ENCODE data around the gene CLEC14A.

The CLEC14A gene

DNA sequence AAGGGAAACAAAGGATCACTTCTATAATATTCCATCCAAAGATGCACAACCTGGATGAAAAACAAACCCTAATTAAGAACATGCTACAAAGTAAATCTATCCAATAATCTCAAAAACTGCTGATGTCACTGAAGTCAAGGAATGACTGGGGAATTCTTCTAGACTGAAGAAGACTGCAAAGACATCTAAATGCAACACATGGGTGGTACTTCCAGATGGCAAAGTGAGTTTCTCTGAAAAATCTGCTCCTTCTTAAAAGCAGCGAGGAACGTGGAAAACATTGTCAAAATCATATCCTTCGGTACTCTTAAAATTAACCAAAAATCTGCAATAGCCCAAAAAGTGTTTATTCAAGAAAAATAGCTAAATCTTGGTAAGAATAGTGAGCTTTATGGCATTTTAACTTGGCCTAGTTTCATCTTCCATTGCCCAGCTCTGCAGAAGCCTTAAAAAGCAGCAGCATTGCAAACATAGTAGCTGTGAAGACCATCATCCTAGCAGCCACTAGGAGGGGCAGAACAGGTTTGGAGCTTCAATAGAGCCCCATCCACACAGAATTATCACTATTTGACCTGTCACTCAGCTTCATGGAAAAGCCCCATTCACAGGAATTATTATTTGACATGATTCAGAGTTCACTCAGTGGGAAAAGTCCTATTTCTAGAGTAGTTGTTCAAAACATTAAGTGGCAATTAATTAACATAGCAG is 7.4 kb downstream of the CLEC14A start:
- no peak for DNase-seq

DNA sequence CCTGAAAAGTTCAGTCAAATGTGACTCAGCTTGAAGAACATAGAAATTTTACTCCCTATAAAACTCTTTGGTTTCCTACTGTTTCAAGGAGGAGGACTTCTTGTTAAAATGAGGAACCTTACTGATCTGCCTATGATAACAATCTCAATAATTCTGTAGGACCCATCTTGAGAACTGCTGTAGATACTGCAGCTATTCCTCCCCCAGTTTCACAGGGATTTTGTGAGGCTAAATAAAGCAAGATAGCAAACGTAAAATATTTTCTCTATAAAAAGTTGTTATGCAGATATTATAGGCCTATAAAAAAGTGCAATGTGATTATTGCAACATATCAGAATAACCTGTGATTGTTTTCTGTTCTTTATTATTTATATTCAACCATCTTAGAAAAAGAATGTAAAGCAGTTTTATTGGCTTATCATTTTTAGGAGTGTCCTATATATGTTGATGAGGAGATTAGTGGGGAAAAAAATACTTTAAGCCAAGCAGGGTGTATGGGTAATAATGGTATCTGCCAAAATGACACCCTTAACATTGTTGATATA is 12.1 kb downstream of the CLEC14A start:
- no peak for DNase-seq

DNA sequence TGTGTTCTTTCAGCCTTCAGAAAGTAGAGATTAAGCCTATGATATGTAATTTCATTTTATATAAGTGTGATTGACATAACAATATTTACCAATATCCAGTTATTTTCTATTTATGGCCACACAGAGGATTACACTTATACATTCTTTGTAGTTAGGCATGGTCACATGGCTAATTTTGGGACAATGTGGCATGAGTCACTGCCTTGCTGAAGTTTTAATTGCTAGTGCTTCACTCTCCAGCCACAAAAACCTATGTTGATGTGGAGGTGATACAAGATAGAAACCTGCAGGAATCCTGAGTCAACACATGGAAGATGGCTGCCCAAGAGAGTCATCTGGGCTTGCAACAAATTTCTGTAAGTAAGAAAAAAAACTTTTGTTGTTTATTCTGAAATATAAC is 17.0 kb downstream of the CLEC14A start:
- no peak for DNase-seq

DNA sequence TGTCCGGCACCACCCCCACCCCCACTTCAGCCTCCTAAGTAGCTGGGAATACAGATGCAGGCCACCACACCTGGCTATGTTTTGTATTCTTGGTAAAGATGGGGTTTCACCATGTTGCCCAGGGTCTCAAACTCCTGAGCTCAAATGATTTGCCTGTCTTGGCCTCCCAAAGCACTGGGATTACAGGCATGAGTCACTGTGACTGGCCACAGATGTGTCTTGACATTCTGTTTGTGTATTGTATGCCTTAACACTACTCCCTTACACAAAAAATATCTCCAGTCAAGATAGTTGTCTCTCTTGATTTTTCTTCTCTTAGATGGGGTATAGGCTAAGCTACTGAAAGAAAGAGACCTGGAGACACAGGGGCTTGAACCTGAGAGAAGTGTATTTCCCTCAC is 17.6 kb downstream of the CLEC14A start:
- DNase-seq, result no peak

DNA sequence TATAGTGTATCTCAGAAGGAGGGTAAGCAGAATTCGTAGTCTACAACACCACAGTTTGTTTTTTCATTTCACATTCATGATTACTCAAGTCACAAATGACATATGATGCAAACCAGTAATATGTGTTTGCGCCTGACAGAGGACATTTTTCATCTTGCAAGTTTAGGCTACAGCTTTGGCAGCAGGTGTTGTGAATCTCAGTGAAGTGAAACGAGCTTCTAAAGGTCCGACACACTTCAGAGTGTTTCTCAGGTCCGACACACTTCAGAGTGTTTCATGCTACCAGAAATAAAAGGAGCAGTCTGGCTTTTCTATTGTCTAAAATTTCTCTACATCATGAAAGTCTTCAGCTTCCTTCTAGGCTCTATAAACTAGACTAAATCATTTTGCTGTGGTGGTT is 22.7 kb downstream of the CLEC14A start:
- DNase-seq, result peak; percentile 67

DNA sequence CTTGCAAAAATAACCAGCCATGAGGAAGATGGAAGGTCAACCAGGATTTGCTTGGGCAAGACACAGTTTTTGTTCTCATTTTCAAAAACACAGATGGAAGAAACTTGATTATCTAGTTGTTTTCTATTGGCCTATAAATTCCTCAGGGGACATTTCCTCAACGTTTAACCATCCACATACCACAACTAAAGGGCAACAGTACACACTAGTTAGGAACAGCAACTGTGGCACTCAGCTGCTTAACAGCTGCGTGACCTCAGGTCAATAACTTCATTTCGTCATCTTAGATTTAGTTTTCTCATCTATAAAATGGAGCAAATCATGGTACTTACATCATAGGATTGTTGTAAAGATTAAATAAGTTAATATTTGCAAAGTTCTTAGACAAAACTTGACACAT is 29.5 kb downstream of the CLEC14A start:
- no peak for DNase-seq

DNA sequence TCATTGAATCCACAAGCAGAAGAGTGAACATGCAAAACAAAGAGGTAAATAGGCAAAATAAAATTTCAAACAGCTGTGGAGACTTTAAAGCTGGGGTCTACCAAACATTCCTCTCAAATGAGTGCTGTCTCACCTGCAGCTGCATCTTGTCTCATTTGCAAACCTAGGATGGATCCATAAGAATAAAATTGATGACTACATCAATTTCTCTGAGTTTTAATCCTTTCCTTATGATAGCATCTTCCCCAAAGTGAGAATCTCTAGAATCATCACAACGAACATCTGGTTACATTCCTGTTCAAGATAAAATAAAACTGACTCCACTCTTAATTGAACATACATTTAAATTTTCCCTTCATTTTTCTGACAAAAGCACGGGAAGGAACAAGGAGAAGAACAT is 29.9 kb downstream of the CLEC14A start:
- no peak for DNase-seq

DNA sequence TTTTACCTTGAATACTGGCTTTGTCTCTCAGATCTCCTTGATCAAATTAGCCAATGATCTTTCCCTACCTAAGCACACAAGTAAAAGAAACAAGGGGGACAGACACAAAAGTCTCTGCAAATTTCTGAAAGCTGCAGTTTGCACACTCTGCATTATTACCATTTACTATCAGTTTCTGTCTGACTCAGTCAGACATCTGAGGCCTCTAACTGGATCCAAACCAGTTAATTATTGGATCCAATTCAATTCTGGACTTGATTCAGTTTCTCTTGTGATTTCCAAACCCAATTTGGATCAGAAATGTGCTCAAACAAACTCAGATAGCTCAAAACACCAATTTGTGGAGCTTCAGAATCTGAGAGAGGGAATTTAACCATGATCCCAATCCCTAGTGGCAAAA is 31.6 kb downstream of the CLEC14A start:
- DNase-seq, result no peak

DNA sequence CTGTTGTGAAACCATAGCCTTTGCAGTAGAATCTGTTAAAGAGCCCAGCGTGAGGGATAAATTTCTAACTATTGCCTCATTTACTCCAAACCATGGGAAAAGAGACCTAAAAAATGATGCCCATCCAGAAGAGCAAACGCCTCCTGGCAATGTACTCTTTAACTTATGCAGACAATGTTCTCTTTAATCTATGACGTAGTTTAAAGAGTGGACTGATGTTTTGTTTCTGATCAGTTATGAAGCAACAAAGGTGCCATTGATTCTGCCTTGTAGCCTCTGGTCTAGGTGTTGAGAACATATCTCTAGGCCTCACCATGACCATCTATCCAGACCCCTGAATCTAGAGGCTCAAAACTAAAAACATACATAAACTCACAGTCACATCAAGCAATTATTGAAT is 34.8 kb downstream of the CLEC14A start:
- no peak for DNase-seq

DNA sequence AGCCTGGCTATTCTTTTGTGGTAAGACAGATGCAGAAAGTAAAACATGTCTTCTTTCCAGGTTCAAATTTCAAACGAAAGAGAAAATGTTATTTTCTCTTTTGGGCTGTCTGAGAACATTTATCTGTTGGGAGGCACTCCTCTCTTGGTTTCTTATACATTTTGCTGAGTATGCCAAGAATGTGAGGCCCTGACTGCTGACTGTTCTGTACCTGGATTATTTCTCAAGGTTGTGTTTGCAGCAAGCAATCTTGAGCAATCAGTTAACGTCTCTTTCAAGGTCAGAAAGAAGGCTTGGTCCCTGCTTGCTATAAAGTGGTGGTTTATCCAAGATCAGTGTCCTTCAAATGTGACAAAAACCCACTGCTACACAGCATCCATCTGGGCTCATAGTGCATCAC is 38.3 kb downstream of the CLEC14A start:
- DNase-seq, result no peak

DNA sequence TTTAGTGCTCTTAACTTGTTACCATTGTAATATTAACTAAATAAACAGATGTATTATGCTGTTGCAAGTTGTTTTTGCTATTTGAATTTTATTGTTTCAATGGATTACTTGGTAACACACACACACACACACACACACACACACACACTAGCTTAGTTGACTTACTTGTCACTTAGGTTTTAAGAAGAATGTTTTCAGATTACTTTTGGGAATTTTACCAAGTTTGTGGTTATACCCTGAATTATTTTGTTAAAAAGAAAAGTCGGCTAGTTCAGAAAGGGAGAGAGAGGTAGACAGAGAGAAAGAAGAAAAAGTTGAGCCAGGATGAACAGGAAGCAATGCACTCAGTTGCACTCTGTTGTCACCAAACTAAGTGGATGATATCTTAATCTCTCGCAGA is 42.9 kb downstream of the CLEC14A start:
- DNase-seq, result no peak

DNA sequence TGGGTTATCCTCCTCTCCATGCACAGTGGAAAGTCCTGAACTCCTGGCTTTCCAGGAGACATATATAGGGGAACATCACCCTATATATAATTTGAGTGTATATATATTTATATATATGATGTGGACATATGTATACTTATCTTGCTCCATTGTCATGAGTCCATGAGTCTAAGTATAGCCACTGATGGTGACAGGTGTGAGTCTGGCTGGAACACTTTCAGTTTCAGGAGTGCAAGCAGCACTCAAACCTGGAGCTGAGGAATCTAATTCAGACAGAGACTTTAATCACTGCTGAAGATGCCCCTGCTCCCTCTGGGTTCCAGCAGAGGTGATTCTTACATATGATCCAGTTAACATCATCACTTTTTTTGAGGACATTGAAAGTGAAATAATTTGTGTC is 43.8 kb downstream of the CLEC14A start:
- DNase-seq, result no peak

DNA sequence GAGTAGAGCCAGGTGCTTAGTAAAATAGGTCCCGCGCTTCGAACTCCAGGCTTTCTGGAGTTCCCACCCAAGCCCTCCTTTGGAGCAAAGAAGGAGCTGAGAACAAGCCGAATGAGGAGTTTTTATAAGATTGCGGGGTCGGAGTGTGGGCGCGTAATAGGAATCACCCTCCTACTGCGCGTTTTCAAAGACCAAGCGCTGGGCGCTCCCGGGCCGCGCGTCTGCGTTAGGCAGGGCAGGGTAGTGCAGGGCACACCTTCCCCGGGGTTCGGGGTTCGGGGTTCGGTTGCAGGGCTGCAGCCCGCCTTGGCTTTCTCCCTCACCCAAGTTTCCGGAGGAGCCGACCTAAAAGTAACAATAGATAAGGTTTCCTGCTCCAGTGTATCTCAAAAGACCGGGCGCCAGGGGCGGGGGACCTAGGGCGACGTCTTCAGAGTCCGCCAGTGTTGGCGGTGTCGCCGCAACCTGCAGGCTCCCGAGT is 44.6 kb downstream of the CLEC14A start:
- no peak for DNase-seq

DNA sequence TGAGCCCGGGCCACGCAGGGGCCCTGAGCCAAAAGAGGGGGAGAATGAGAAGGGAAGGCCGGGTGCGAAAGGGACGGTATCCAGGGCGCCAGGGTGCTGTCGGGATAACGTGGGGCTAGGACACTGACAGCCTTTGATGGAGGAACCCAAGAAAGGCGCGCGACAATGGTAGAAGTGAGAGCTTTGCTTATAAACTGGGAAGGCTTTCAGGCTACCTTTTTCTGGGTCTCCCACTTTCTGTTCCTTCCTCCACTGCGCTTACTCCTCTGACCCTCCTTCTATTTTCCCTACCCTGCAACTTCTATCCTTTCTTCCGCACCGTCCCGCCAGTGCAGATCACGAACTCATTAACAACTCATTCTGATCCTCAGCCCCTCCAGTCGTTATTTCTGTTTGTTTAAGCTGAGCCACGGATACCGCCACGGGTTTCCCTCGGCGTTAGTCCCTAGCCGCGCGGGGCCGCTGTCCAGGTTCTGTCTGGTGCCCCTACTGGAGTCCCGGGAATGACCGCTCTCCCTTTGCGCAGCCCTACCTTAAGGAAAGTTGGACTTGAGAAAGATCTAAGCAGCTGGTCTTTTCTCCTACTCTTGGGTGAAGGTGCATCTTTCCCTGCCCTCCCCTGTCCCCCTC is 45.2 kb downstream of the CLEC14A start:
- no peak for DNase-seq

DNA sequence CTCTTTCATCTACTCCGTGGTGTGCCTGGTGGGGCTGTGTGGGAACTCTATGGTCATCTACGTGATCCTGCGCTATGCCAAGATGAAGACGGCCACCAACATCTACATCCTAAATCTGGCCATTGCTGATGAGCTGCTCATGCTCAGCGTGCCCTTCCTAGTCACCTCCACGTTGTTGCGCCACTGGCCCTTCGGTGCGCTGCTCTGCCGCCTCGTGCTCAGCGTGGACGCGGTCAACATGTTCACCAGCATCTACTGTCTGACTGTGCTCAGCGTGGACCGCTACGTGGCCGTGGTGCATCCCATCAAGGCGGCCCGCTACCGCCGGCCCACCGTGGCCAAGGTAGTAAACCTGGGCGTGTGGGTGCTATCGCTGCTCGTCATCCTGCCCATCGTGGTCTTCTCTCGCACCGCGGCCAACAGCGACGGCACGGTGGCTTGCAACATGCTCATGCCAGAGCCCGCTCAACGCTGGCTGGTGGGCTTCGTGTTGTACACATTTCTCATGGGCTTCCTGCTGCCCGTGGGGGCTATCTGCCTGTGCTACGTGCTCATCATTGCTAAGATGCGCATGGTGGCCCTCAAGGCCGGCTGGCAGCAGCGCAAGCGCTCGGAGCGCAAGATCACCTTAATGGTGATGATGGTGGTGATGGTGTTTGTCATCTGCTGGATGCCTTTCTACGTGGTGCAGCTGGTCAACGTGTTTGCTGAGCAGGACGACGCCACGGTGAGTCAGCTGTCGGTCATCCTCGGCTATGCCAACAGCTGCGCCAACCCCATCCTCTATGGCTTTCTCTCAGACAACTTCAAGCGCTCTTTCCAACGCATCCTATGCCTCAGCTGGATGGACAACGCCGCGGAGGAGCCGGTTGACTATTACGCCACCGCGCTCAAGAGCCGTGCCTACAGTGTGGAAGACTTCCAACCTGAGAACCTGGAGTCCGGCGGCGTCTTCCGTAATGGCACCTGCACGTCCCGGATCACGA is 46.0 kb downstream of the CLEC14A start:
- DNase-seq, result no peak

DNA sequence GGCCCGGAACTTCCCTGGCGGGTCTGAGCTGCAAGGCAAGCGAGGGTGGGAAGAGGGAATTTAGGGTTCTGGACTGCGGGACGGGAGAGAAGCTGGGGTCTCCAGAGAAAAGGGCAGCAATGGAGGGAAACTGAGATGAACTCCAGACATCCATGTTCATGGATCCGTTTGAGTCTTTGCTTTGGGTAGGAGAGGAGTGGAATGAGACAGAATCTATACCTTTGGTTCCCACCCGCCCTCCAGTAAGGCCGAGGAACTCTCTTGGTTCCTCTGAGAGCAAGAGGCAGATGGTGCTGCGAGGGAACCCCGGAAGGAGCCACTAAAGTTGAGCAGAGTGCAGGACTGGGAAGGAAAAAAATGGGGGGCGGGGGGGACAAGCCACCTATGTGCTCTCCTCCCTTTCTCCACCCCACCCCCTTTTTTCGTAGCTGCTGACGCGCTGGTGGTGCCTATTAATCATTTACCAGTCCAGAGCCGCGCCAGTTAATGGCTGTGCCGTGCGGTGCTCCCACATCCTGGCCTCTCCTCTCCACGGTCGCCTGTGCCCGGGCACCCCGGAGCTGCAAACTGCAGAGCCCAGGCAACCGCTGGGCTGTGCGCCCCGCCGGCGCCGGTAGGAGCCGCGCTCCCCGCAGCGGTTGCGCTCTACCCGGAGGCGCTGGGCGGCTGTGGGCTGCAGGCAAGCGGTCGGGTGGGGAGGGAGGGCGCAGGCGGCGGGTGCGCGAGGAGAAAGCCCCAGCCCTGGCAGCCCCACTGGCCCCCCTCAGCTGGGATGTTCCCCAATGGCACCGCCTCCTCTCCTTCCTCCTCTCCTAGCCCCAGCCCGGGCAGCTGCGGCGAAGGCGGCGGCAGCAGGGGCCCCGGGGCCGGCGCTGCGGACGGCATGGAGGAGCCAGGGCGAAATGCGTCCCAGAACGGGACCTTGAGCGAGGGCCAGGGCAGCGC is 47.0 kb downstream of the CLEC14A start:
- DNase-seq, result peak; percentile 42

DNA sequence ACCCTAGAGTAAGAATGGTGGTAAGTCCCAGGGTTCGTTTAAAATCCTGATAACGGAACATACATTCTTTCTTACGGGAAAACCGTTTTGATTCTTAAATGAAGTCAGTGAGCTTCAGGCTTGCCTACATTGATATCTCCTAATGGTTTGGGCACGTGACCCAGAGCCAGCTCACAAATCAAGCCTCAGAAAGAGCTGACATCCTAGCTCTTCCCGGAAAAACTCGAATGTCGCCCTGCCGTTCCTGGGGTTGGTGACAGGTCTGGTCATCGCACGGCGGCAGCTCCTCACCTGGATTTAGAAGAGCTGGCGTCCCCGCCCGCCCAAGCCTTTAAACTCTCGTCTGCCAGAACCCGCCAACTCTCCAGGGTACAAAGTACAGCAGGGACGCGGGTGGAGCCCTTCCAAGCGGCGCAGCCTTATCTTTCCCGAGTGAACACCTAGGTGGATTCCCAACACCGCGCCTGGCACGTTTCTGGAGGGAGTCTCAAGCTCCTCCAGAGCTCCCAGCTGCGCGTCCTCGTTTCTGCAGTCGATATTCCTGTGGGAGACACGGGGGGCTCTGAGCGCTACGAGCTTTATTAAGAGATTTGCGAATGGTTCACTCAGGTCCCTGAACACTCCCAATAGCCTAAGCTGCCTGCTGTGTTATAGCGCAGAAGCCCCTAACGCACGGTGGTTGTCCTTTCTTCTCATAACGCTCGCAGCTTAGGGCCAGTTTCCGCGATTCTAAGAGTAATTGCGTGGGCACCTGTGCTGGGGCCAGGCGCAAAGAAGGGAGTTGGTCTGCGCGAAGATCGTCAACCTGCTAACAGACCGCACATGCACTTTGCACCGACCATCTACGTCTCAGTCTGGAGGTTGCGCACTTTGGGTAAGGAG is 47.9 kb downstream of the CLEC14A start, which contains the start of gene SSTR1:
SSTR1 (plus strand) TSS at position 169 of the 882 bp plus-strand sequence. CDS start 1,486 bp downstream, outside the sequence.
- no peak for DNase-seq

DNA sequence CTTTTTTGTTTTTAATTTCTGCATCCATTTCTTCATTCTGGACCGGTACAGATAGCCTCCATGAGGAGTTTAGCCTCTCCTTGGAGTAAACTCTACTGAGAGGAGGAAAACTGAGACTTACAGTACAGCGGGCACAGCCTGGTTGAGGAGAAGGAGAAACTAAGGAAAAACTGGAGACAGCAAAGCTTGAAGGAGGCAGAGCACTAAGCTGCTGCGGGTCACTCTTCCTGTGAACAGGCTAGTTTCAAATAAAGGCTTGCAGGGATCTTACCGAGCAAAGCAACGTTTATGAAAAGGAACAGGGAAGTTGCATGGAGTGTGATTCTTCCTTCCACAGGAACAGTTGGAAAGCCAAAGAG is 48.5 kb downstream of the CLEC14A start:
- DNase-seq, result no peak

DNA sequence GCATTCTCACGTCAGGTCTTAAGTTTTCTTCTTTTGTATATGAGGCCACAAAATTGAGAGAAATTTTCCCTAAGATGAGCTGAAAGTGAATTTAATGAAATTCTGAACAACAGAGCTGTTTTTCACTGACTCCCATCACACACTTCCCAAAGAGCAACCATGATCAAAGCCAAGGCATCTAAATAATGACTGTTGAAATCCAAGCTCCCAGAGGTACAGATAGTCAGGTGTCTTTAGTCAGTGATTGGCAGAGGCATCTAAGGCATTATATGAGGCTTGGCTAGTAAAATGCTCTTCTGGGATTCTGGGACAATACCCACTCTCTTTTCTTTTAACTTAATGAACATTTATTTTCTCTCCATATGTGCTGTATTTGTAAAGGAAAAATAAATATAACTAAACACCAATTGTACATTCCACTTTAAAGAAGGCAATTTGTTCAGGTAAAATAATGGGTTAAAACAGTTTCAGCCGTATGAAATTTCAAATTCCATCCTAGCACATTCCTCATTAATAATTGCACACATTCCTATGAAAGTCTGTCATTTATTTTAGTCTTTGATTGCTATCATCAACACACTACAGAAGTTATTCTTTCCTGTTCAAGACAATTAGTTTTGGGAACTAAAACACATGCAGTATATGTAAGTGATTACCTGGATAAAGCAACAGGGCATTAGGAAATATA is 49.1 kb downstream of the CLEC14A start:
- DNase-seq, result no peak

DNA sequence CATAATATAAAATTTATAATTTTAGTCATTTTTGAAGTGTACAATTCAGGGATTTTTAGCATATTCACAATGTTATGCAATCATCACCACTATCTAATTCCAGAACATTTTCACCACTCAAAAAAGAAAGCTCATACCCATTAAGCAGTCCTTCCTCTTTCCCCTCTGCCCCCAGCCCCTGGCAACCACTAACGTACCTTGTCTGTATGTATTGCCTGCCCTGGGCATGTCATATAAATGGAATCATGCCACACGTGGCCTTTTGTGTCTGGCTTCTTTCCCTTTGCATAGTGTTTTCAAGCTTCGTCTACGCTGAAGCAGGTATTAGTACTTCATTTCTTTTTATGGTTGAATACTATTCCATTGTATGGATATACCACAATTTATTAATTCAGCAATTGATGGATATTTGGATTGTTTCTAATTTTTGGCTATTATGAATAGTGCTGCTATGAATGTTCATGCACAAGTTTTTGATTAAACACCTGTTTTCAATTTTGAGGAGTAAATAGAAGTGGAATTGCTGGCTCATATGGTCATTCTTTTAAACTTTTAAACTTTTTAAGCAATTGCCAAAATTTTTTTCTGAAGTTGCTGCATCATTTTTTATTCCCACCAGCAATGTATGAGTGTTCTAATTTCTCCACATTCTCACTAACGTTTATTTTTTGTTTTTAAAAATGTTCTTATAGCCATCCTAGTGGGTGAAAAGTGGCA is 49.8 kb downstream of the CLEC14A start:
- no peak for DNase-seq
